ENCODE measurements around the gene RFC5. TPM values are rescaled to one million over a fixed set of nuclear protein-coding genes. Genes with fewer than 3 reads are reported as not detected.
A peak's percentile ranks its signal among the peaks of the same experiment; 100 is the strongest.

Gene RFC5
- total and polyA plus RNA-seq, 4 donors = 7.3 to 16.0 (median 8.2) TPM

- no peak for TF ChIP-seq CTCF (IDR thresholded peaks at IDR 0.05; ENCODE audit: control extremely low read depth, extremely low read depth)
- DNase-seq = no peak
- WGBS, 2 donors = 98% methylated on average over 7 of the region's 7 CpGs
- ATAC-seq (ENCODE audit: insufficient read depth, low FRiP score) = no peak
- Histone ChIP-seq H3K36me3 (ENCODE audit: control insufficient read depth in 4 of 4, insufficient read depth in 4 of 4, low read length in 4 of 4) (no peaks in the 10 kb centered on the region), H3K9me3 (ENCODE audit: control insufficient read depth in 4 of 4, insufficient read depth in 3 of 4, low read length in 3 of 4) (no peaks in the 10 kb centered on the region), H3K27me3 (ENCODE audit: control insufficient read depth in 3 of 3, insufficient read depth in 3 of 3, low read length in 2 of 3) (no peaks in the 10 kb centered on the region), H3K4me3 (no peak overlapping the region), H3K27ac (ENCODE audit: low read depth in 1 of 2, low read length in 1 of 2) (no peak overlapping the region), H3K4me1 (ENCODE audit: control insufficient read depth in 5 of 5, insufficient read depth in 5 of 5, low read length in 5 of 5) (peaks cover 3 to 22% (median 5%) of the 10 kb centered on the region in 5 donors), H3K9ac (ENCODE audit: insufficient read depth in 1 of 2, low read length in 2 of 2) (no peak overlapping the region)
Measured at GRCh38 chr12:118058227-118058626, 41.7 kb downstream of the RFC5 start.

GRCh38 chr12:118058881-118059280 is 42.4 kb downstream of the RFC5 start:
- Histone ChIP-seq H3K9ac (ENCODE audit: insufficient read depth in 1 of 2, low read length in 2 of 2) (no peak overlapping the region), H3K4me1 (ENCODE audit: control insufficient read depth in 5 of 5, insufficient read depth in 5 of 5, low read length in 5 of 5) (peaks cover 3 to 27% (median 7%) of the 10 kb centered on the region in 5 donors), H3K36me3 (ENCODE audit: control insufficient read depth in 4 of 4, insufficient read depth in 4 of 4, low read length in 4 of 4) (no peaks in the 10 kb centered on the region), H3K27ac (ENCODE audit: low read depth in 1 of 2, low read length in 1 of 2) (peak overlapping the region in 1 of 2 donors; percentile 52), H3K9me3 (ENCODE audit: control insufficient read depth in 4 of 4, insufficient read depth in 3 of 4, low read length in 3 of 4) (no peaks in the 10 kb centered on the region), H3K27me3 (ENCODE audit: control insufficient read depth in 3 of 3, insufficient read depth in 3 of 3, low read length in 2 of 3) (no peaks in the 10 kb centered on the region), H3K4me3 (no peak overlapping the region)
- no peak for DNase-seq
- TF ChIP-seq CTCF (IDR thresholded peaks at IDR 0.05; ENCODE audit: control extremely low read depth, extremely low read depth) = no peak
- ATAC-seq (ENCODE audit: insufficient read depth, low FRiP score) = no peak
- 90% methylated on average over 8 of the region's 8 CpGs for WGBS, 2 donors

- peaks cover 4 to 30% (median 9%) of the 10 kb centered on the region in 5 donors for H3K4me1 ChIP-seq (ENCODE audit: control insufficient read depth in 5 of 5, insufficient read depth in 5 of 5, low read length in 5 of 5)
- 28 to 53% methylated on average over 11 of the region's 11 CpGs for WGBS, 2 donors
Measured at GRCh38 chr12:118059341-118060191, 43.1 kb downstream of the RFC5 start.

More at GRCh38 chr12:118059341-118060191, 43.1 kb downstream of the RFC5 start:
- Histone ChIP-seq H3K36me3 (ENCODE audit: control insufficient read depth in 4 of 4, insufficient read depth in 4 of 4, low read length in 4 of 4) (no peaks in the 10 kb centered on the region), H3K9ac (ENCODE audit: insufficient read depth in 1 of 2, low read length in 2 of 2) (peak overlapping the region in 1 of 2 donors; percentile 93), H3K4me3 (no peak overlapping the region), H3K9me3 (ENCODE audit: control insufficient read depth in 4 of 4, insufficient read depth in 3 of 4, low read length in 3 of 4) (no peaks in the 10 kb centered on the region), H3K27me3 (ENCODE audit: control insufficient read depth in 3 of 3, insufficient read depth in 3 of 3, low read length in 2 of 3) (no peaks in the 10 kb centered on the region), H3K27ac (ENCODE audit: low read depth in 1 of 2, low read length in 1 of 2) (peak overlapping the region; percentile 94 to 96)
- TF ChIP-seq CTCF (IDR thresholded peaks at IDR 0.05; ENCODE audit: control extremely low read depth, extremely low read depth) = no peak
- ATAC-seq (ENCODE audit: insufficient read depth, low FRiP score) (no peak), DNase-seq (peak in 2 of 3 donors; percentile 47 to 50)
